Esophagus muscularis mucosa (tissue), 4 donors: ENCODE results near the gene CAMK1D. TPM values are rescaled to one million over a fixed set of nuclear protein-coding genes. Genes with fewer than 3 reads are reported as not detected.

Source experiments
- DNase-seq: peaks from one replicate; pipeline ENCODE4 v3.0.0-alpha.2; 2017; ENCODE audit errors: extremely low spot score
- H3K27ac ChIP-seq, 4 donors: fragments of 200-600 bp; sonication (generic); replicated peaks in 1 of 4; 1 replicate in 3 of 4; 2 replicates in 1 of 4; pipeline ENCODE4 v1.5.1; 2016 to 2019; ENCODE audit warnings: mild to moderate bottlenecking in 1 of 4
- H3K27me3 ChIP-seq, 4 donors: fragments of 200-600 bp; sonication (generic); one replicate each; pipeline versions ENCODE4 v1.5.1 to v1.6.0; 2016 to 2019
- H3K36me3 ChIP-seq, 4 donors: fragments of 200-600 bp; sonication (generic); one replicate each; pipeline ENCODE4 v1.5.1; 2016 to 2019
- H3K4me1 ChIP-seq, 4 donors: fragments of 200-600 bp; sonication (generic); one replicate each; pipeline ENCODE4 v1.5.1; 2016 to 2019
- H3K4me3 ChIP-seq, 4 donors: fragments of 200-600 bp; sonication (generic); 1 replicate in 2 of 4; 2 replicates in 2 of 4; pipeline ENCODE4 v1.5.1; 2016 to 2019; ENCODE audit warnings: mild to moderate bottlenecking in 4 of 4, moderate library complexity in 1 of 4
- H3K9me3 ChIP-seq, 4 donors: fragments of 200-600 bp; sonication (generic); 1 replicate in 3 of 4; 2 replicates in 1 of 4; pipeline ENCODE4 v1.5.1; 2016 to 2019
- CTCF ChIP-seq, 3 experiments: fragments of 200-600 bp in 2 of 3; fragments of 450-650 bp in 1 of 3; sonication (generic) in 2 of 3; IDR thresholded peaks; one replicate each; pipeline ENCODE4 v1.5.1; 2017 to 2019; ENCODE audit warnings: antibody characterized with exemption in 3 of 3, mild to moderate bottlenecking in 2 of 3, moderate library complexity in 1 of 3
- EP300 ChIP-seq: sonication (generic); formaldehyde crosslinking; IDR thresholded peaks from one replicate; pipeline ENCODE4 v1.6.1; 2017; ENCODE audit warnings: antibody characterized with exemption
- POLR2A ChIP-seq: fragments of 450-650 bp; IDR thresholded peaks from one replicate; pipeline ENCODE4 v1.6.1; 2017; ENCODE audit warnings: antibody characterized with exemption, moderate library complexity, mild to moderate bottlenecking, low read depth
- POLR2AphosphoS5 ChIP-seq, 2 donors: sonication (generic); formaldehyde crosslinking; IDR thresholded peaks; one replicate each; pipeline ENCODE4 v1.6.1; 2017; ENCODE audit warnings: antibody characterized with exemption in 2 of 2
- WGBS: methylation state at CpG from one replicate; pipeline ENCODE4 v1.1.5; 2018; 5-methylcytosine and 5-hydroxymethylcytosine counted together
- intact Hi-C: fragments of 100-400 bp; cut with DNase I; formaldehyde crosslinking; loops from one replicate; pipeline ENCODE4 v1.15.1; 2023
- total RNA-seq, 4 donors: library from RNA; depleted of rRNA; stranded (reverse); fragments of >200 nt; gene quantifications; one replicate each; pipeline versions ENCODE4 v1.1.0 to v1.2.1, GENCODE V29; 2016

Gene CAMK1D
- total RNA-seq, 4 donors from 2014 or later: 8.4 to 15.4 (median 11.3) TPM

DNA sequence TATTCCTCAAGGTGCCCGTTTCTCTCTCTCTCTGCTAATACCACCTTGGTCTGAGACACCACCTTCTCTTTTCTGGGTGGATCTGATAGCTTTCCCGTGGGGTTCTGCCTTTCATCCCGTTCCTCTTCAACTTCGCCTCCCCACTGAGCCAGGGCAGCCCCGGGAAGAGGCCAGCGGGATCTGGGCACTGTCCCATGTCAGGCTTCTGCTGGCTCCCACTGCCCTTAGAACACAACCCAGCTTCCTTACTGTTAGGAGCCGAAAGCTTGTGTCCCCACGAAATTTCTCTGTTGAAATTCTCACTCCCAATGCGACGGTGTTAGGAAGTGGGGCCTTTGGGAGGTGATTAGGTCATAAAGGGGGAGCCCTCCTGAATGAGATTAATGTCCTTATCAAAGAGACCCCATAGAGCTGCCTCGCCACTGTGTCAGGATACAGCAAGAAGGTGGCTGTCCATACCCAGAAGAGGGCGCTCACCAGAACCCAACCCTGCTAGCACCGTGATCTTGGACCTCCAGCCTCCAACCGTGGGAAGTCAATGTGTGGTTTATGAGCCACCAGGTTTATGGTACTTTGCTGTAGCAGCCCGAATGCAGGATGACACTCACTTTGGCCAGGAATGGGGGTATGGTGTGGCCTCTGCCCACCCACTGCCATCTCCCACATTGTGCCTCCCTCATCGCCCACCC lies 79.2 kb downstream of the CAMK1D start:
- no peaks in the 10 kb centered on the region for H3K36me3 ChIP-seq
- TF ChIP-seq EP300 (no peak), POLR2AphosphoS5 (IDR thresholded peaks at IDR 0.05) (no peak), POLR2A (no peak), CTCF (IDR thresholded peaks at IDR 0.05) (no peak)
- H3K27me3 ChIP-seq: no peaks in the 10 kb centered on the region
- H3K9me3 ChIP-seq: no peaks in the 10 kb centered on the region
- intact Hi-C loops: no loop called here
- 94% methylated on average over 16 of the region's 16 CpGs for WGBS
- H3K4me3 ChIP-seq: no peak overlapping the region
- H3K27ac ChIP-seq: no peak overlapping the region
- DNase-seq: no peak
- H3K4me1 ChIP-seq: peaks cover 0 to 18% (median 3%) of the 10 kb centered on the region in 4 donors

- no peak for DNase-seq
- no peak overlapping the region for H3K27ac ChIP-seq
Observed at GRCh38 chr10:12430406-12430982, 81.1 kb downstream of the CAMK1D start.

DNA sequence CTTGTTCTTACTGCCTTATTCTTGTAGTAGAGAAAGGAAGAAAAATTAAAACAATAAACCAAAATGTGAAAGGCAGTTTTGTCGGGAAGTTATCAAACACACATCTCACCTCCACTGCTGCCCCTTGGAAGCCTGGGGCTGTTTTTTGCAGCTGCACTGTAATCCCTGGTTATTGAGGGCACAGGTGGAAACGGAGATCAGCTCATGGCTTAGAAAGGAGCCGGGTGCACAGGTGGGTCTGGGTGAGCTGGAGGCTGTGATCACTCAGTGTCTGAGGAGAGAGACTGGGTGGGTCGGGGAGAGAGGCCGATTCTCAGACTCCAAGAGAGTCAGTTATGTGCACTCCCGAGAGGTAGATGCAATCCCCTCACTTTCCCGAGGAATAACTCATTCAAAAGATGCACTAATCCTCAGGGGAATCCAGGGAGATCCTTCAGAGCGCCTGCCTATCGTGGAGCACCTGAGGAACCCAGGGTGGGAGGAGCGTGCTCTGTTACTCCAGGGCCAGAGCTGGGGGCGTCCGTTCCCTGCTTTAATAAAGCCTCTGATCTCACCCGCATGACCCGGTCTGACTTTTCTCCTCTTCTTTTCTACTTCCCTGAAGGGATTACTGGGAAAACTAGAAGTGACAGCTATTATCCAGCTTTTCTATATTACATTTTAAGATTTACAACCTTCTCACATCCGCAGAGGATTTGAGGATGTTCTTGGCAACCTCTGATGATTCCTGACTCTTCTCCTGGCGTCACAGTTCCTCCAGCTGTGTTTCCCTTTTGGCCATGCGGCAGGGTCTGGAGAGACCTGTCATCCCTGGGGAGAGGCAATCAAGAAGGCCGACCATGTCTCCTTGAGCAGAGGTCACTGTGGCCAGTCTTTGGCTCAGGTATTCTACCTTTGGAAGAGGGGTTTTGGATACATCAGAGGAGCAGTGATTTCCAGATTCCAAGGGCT lies 82.1 kb downstream of the CAMK1D start:
- intact Hi-C loops: no loop called here
- peaks cover 0 to 21% (median 12%) of the 10 kb centered on the region in 4 donors for H3K4me1 ChIP-seq
- no peak overlapping the region for H3K27ac ChIP-seq
- H3K9me3 ChIP-seq: no peaks in the 10 kb centered on the region
- 70% methylated on average over 18 of the region's 18 CpGs for WGBS
- H3K36me3 ChIP-seq: no peaks in the 10 kb centered on the region
- TF ChIP-seq POLR2A (no peak), POLR2AphosphoS5 (IDR thresholded peaks at IDR 0.05) (no peak), CTCF (IDR thresholded peaks at IDR 0.05) (no peak), EP300 (no peak)
- H3K4me3 ChIP-seq: no peak overlapping the region
- H3K27me3 ChIP-seq: no peaks in the 10 kb centered on the region
- no peak for DNase-seq

More at GRCh38 chr10:12430406-12430982, 81.1 kb downstream of the CAMK1D start:
- H3K27me3 ChIP-seq: no peaks in the 10 kb centered on the region
- intact Hi-C loops: no loop called here
- peaks cover 0 to 17% (median 10%) of the 10 kb centered on the region in 4 donors for H3K4me1 ChIP-seq
- no peak for TF ChIP-seq POLR2AphosphoS5 (IDR thresholded peaks at IDR 0.05)
- TF ChIP-seq POLR2A: no peak
- TF ChIP-seq EP300: no peak
- no peak for TF ChIP-seq CTCF (IDR thresholded peaks at IDR 0.05)
- no peaks in the 10 kb centered on the region for H3K9me3 ChIP-seq
- no peak overlapping the region for H3K4me3 ChIP-seq
- 87% methylated on average over 10 of the region's 11 CpGs for WGBS
- no peaks in the 10 kb centered on the region for H3K36me3 ChIP-seq

- peaks cover 0 to 21% (median 12%) of the 10 kb centered on the region in 4 donors for H3K4me1 ChIP-seq
- no peaks in the 10 kb centered on the region for H3K36me3 ChIP-seq
- H3K27ac ChIP-seq: no peak overlapping the region
- no peaks in the 10 kb centered on the region for H3K9me3 ChIP-seq
- no peaks in the 10 kb centered on the region for H3K27me3 ChIP-seq
- 96% methylated on average over 13 of the region's 13 CpGs for WGBS
- no peak overlapping the region for H3K4me3 ChIP-seq
- no peak for TF ChIP-seq POLR2AphosphoS5 (IDR thresholded peaks at IDR 0.05)
- no peak for TF ChIP-seq EP300
- no peak for TF ChIP-seq POLR2A
- TF ChIP-seq CTCF (IDR thresholded peaks at IDR 0.05): no peak
- intact Hi-C loops: no loop called here
- DNase-seq: no peak
Observed at GRCh38 chr10:12432402-12433189, 83.2 kb downstream of the CAMK1D start.
